GM12891 (cell line): ENCODE results near the gene CLMP.
"Not testable (repeated sequence)": the region's sequence is repeated elsewhere in the genome, so short reads cannot be mapped to it uniquely, and the experiment has no call there.

ENCODE experiments used
- DNase-seq: peaks from one replicate; pipeline ENCODE4 v3.0.0; 2011; ENCODE audit warnings: low spot score; ENCODE audit not compliant: insufficient read length
- FAIRE-seq: peaks from 2 replicates; lab custom pipeline; 2011; peaks lifted over from hg19 to GRCh38; lab: Jason Lieb, UNC
- PAX5 ChIP-seq: IDR thresholded peaks from 2 replicates; pipeline ENCODE4 v1.6.1; 2011; ENCODE audit warnings: low read length, moderate library complexity, mild to moderate bottlenecking; ENCODE audit not compliant: insufficient read depth, severe bottlenecking
- POLR2A ChIP-seq: IDR thresholded peaks from 2 replicates; pipeline ENCODE4 v1.6.1; 2011; ENCODE audit warnings: low read depth, low read length, control low read depth
- POLR2AphosphoS5 ChIP-seq: IDR thresholded peaks from 2 replicates; pipeline ENCODE4 v1.6.1; 2011; ENCODE audit warnings: low read depth, low read length, control low read depth
- POU2F2 ChIP-seq: IDR thresholded peaks from 2 replicates; pipeline ENCODE4 v1.6.1; 2011; ENCODE audit warnings: low read depth, mild to moderate bottlenecking, control low read depth, low read length, moderate library complexity
- SPI1 ChIP-seq: IDR thresholded peaks from 2 replicates; pipeline ENCODE4 v1.6.1; 2011; ENCODE audit warnings: low read depth, low read length, control low read depth
- TAF1 ChIP-seq: IDR thresholded peaks from 2 replicates; pipeline ENCODE4 v1.6.1; 2011; ENCODE audit warnings: low read depth, low read length, control low read depth

The CLMP gene

DNA sequence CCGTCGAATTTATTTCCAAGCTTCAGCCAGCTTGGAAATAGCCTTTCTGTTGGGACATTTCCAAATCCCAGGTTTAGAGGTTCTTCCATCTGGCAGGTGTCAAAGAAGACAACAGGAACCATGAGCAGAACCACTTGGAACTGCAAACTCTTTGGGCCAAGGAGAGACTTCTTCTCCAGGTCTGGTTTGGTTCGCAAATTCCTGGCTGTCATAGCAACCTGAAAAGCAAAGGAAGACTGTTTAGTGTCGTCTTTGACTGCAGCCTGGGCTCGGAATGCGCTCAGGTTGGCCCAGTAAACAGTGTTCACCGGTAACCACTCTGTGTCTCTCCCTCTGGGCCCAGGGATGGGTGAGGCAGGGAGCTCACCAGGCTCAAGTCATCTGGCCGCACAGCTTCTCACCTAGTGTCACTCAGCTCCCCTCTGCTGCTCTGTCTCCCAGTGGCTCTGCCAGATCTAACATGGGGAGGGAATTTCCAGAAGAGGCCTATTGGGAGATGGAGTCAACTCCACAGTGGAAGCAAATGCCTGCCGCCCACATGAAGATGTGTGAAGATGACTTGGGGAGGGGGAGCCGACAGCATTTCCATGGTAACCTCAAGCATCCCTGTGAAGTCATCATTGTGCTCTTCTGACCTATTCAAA, 11.9 kb upstream of the CLMP start:
- no peak for DNase-seq
- no peak for TF ChIP-seq TAF1
- TF ChIP-seq POLR2A: no peak
- no peak for TF ChIP-seq POLR2AphosphoS5
- TF ChIP-seq POU2F2: no peak
- no peak for TF ChIP-seq PAX5
- no peak for TF ChIP-seq SPI1
- no peak for FAIRE-seq

DNA sequence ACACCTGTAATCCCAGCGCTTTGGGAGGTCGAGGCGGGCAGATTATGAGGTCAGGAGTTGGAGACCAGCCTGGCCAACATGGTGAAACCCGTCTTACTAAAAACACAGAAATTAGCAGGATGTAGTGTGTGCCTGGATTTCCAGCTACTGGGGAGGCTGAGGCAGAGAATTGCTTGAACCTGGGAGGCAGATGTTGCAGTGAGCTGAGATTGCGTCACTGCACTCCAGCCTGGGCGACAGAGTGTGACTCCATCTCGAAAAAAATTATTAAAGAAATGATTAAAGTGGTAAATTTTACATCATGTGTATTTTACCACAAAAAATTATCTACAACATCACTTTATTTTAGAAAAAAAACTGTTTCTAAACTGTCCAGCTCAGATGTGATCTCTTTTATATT, 11.0 kb upstream of the CLMP start:
- not testable (repeated sequence) for FAIRE-seq, DNase-seq

DNA sequence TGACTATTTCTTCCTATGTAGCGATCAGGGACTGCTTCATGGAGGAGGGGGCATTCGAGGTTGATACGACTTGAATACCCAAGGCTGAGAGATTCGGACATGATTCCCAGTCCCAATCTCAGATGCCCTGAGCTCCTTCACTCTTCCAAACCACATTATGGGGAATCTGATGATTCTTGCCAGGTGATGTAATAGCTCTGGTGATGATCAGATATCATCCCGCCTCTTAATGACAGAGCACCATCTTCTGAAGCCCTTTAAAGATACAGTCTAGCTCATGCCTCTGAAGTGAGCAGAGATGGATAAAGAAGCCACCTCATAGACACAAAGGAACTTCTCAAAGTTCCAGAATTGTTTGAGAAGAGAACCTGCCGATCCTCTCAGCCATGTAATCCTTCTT, 8.9 kb upstream of the CLMP start:
- FAIRE-seq (no peak), DNase-seq (no peak)
- no peak for TF ChIP-seq POLR2A
- no peak for TF ChIP-seq SPI1
- TF ChIP-seq POLR2AphosphoS5: no peak
- TF ChIP-seq POU2F2: no peak
- no peak for TF ChIP-seq PAX5
- no peak for TF ChIP-seq TAF1

DNA sequence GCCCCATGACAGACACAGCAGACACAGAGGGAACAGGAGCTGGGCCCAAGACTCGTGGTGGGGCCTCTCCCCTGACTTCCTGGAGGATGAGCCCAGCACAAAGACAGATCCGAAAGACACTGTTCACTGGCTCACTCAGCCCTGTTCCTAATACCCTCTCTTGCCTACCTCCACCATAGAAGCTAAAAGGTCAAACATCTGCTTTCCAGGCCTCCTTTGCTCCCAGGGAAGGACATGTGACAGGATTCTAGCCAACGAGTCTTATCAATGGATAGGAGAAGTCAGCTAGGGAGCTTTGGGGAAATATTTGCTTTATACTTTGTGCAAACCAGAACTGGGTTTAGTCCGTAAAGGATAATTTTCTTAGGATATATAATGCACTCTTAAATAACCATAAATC, 8.4 kb upstream of the CLMP start:
- no peak for TF ChIP-seq POU2F2
- TF ChIP-seq TAF1: no peak
- TF ChIP-seq PAX5: no peak
- TF ChIP-seq SPI1: no peak
- TF ChIP-seq POLR2A: no peak
- TF ChIP-seq POLR2AphosphoS5: no peak
- DNase-seq: no peak
- FAIRE-seq: no peak

DNA sequence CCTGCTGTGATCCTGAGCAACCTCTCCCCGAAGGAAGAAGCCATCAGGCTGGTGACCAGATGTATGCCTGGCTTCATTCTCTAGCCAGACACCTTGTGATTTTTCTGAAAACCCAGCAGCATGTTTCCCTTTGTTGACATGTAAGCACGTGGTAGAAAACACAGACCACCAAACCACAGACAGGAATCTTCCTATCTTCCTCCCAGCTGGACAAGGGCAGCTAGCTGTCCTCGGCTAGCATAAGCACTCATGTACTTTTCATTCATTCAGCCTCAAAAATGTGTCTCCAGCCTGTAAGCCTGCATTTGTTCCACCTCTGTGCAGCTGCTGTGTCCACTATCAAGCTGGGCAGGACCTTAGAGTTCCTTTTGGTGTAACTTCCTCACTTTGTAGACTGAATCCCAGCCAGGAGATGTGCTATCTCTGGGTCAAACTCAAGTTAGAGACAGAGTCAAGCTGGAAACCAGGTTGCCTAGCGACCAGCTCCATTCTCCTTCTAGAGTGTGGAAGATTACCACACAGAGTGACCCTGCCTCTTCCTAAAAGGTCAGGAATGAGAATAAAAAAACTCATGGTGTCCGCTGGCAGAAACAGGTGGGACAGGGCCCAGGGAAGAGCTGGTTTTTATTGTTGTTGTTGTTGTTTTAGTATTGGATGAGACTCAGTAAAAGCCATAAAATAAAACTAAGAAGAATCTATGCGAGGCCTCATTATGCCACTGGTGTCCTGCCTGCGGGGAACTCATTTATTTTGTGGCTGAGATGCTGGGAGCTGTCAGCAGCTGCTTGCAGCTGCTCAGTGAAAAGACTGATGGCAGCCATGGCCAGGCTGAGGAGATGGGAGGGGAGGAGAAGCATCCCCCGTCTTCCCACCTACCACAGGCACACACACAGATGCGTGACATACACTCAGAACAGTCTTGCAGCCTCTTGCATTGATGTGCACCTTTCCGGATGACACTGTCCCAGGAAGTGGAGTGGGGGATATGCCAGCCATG, 7.4 kb upstream of the CLMP start:
- DNase-seq: no peak
- no peak for TF ChIP-seq TAF1
- no peak for TF ChIP-seq PAX5
- TF ChIP-seq SPI1: no peak
- no peak for TF ChIP-seq POLR2A
- TF ChIP-seq POLR2AphosphoS5: no peak
- TF ChIP-seq POU2F2: no peak
- no peak for FAIRE-seq

DNA sequence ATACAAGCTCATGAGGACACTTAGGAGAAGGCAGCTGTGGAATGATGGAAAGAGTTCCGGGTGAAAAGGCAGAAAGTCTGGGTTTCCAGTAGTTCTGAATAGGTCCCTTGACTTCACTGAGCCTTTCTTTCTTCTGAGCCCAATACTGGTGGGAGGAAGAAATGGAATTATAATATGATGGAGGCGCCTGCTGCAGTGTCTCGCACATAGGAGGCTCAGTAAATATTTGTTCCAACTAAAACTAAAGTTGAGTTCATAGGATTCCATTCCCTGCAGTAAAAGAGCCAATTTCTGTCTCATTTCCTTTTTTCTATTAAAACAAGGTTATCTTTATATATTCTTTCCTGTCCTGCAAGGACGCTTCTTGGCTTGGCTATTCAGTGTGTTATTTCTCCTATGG, 5.2 kb upstream of the CLMP start:
- no peak for TF ChIP-seq POLR2AphosphoS5
- no peak for TF ChIP-seq POLR2A
- no peak for TF ChIP-seq PAX5
- TF ChIP-seq TAF1: no peak
- TF ChIP-seq SPI1: no peak
- no peak for TF ChIP-seq POU2F2
- FAIRE-seq (no peak), DNase-seq (no peak)

DNA sequence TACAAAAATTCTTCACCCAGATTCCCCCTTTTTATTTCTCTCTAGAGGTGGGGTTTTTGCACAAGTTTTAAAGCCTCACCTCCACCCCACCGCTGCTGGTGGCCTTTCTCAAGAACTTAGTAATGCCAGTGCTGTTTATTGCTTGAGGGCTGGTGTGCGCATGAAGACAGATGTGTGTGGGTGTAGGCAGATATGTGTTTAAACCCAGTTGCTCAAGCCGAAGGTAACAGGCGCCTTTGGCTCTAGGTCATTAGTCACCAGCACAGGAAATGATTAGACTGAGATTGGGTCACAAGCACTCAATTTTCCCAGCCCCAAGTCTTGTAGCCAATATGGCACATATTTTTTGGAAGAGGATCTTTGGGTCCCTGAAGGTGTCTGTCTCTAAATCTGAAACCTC, 2.7 kb upstream of the CLMP start:
- TF ChIP-seq SPI1: no peak
- no peak for TF ChIP-seq POLR2A
- TF ChIP-seq TAF1: no peak
- no peak for TF ChIP-seq POLR2AphosphoS5
- no peak for TF ChIP-seq POU2F2
- TF ChIP-seq PAX5: no peak
- DNase-seq (no peak), FAIRE-seq (no peak)

DNA sequence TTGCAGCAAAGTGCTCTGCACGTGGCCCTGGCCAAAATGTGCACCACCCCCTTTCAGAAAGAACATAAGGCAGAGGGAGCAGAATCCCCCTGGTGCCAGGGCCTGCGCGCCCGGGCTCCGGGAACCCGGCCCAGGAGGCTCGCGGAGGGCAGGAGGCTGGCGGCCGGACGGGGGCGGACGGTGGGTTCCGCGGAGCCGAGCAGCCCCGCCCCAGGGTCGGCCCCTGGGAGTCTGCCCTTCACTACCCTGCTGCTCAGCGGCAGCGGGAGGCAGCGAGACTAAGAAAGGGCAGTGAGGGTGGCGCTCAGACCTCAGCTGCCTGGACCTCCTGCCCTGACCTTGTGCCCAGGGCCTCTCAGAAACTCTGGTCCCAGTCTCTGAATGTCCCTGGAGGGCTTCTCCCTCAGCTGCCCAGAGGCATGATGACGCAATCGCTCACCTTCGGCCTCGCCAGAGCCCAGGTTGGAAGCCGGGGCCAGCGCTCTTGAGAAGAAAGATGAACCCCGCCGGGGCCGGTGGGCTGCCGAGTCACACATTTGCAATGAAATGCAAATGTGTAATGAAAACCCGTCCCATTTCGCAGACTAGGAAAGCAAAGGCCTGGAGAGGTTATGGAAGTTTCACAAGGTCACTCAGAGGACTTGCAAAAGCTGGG, 1.1 kb upstream of the CLMP start:
- no peak for TF ChIP-seq PAX5
- no peak for TF ChIP-seq POLR2AphosphoS5
- no peak for TF ChIP-seq POLR2A
- TF ChIP-seq SPI1: no peak
- no peak for TF ChIP-seq TAF1
- no peak for TF ChIP-seq POU2F2
- DNase-seq: no peak
- no peak for FAIRE-seq

DNA sequence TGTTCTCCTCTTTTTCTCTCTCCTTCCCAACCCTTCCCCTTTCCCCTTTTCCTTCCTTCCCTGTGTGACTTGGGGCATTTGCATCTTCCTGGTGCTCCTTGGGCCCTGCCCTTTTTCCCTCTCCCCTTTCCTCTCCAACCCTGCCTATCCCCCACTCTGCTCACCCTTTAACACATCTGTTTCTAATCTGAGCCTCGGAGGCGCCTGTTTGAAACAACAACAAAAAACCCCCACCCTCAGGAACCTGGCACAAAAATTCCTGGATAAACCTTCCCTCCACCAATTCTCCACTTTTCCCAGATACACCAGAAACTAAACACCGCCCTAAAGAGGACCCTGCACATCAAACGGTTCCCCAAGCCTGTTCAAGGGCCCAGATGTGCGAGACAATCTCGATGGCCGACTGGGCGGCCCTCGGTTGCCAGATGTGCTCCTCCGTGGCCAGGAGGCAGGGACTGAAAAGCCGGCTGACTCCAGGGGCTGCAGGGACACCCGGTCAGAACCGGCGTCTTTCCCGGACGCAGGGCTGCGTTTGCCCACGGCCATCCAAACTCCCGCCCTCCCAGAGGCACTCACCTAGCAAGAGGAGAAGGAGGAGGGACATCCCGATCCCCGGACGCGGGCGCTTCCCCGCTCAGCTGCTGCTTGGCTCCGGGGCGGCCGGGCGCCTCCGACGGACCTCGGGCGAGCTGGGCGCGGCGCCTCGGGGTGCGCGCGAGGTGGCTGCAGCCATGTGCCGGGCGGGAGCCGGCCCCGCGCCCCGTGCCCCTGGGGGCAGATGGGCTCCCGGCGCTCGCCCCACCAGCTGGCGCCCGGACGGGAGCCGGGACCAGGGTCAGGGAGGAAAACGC, 486 bp downstream of the CLMP start:
- DNase-seq (no peak), FAIRE-seq (no peak)
- no peak for TF ChIP-seq POU2F2
- TF ChIP-seq SPI1: no peak
- no peak for TF ChIP-seq TAF1
- TF ChIP-seq PAX5: no peak
- no peak for TF ChIP-seq POLR2A
- no peak for TF ChIP-seq POLR2AphosphoS5
